Stimulated activated CD4-positive, alpha-beta T cell treated with anti-CD3 and anti-CD28 coated beads, Interleukin-15, amount 100 ng/mL, for 1 hour (primary cell): Measurements from ENCODE around the gene TMPRSS6.
"Not testable (repeated sequence)": the region's sequence is repeated elsewhere in the genome, so short reads cannot be mapped to it uniquely, and the experiment has no call there.

ENCODE experiments used
- DNase-seq, 2 donors: peaks; one replicate each; pipeline ENCODE4 v3.0.0-alpha.2; 2020; ENCODE audit warnings: low read depth in 1 of 2, low spot score in 1 of 2

TMPRSS6 gene

GRCh38 chr22:37089434-37089833, 20.1 kb downstream of the TMPRSS6 start:
- DNase-seq, result no peak

GRCh38 chr22:37088750-37089408, 20.6 kb downstream of the TMPRSS6 start:
- no peak for DNase-seq

- DNase-seq, result no peak
These were observed 21.4 kb downstream of the TMPRSS6 start for GRCh38 chr22:37088108-37088605.

GRCh38 chr22:37086184-37086583, 23.3 kb downstream of the TMPRSS6 start:
- DNase-seq, result no peak

- no peak for DNase-seq
These were observed 25.1 kb downstream of the TMPRSS6 start for GRCh38 chr22:37084385-37084784.

GRCh38 chr22:37083914-37084313, 25.6 kb downstream of the TMPRSS6 start:
- no peak for DNase-seq

GRCh38 chr22:37082251-37082873, 27.2 kb downstream of the TMPRSS6 start:
- no peak for DNase-seq

- DNase-seq, result no peak
These were observed 28.7 kb downstream of the TMPRSS6 start for GRCh38 chr22:37080838-37081237.

- no peak for DNase-seq
These were observed 29.1 kb downstream of the TMPRSS6 start for GRCh38 chr22:37080438-37080837.

GRCh38 chr22:37079668-37080171, 29.8 kb downstream of the TMPRSS6 start:
- DNase-seq, result peak; percentile 34 to 51

- no peak for DNase-seq
These were observed 30.4 kb downstream of the TMPRSS6 start for GRCh38 chr22:37079158-37079557.

- DNase-seq, result peak; percentile 80 to 89
These were observed 31.6 kb downstream of the TMPRSS6 start for GRCh38 chr22:37077802-37078448.

GRCh38 chr22:37075822-37076433, 33.6 kb downstream of the TMPRSS6 start:
- DNase-seq, result no peak

- DNase-seq, result no peak
These were observed 34.5 kb downstream of the TMPRSS6 start for GRCh38 chr22:37075046-37075445.

- DNase-seq, result no peak
These were observed 35.0 kb downstream of the TMPRSS6 start for GRCh38 chr22:37074537-37074936.

- DNase-seq, result no peak
These were observed 36.8 kb downstream of the TMPRSS6 start for GRCh38 chr22:37072673-37073072.

- DNase-seq, result not testable (repeated sequence)
These were observed 37.5 kb downstream of the TMPRSS6 start for GRCh38 chr22:37071850-37072592.

- DNase-seq, result no peak
These were observed 38.8 kb downstream of the TMPRSS6 start for GRCh38 chr22:37070744-37071143.

GRCh38 chr22:37070334-37070733, 39.2 kb downstream of the TMPRSS6 start:
- DNase-seq, result no peak

- DNase-seq, result no peak
These were observed 39.8 kb downstream of the TMPRSS6 start for GRCh38 chr22:37069719-37070118.

- no peak for DNase-seq
These were observed 40.2 kb downstream of the TMPRSS6 start for GRCh38 chr22:37069319-37069718.
